GM18873 (cell line): ENCODE data around the gene AOC1.
"Not testable (repeated sequence)": the region's sequence is repeated elsewhere in the genome, so short reads cannot be mapped to it uniquely, and the experiment has no call there.

Experiments used
- ATAC-seq: cut with Tn5 transposase; IDR thresholded peaks from one replicate; pipeline ENCODE4 v1.9.1; 2021; ENCODE audit warnings: mild to moderate bottlenecking, moderate library complexity, moderate number of reproducible peaks; ENCODE audit not compliant: unreplicated experiment, low FRiP score

The AOC1 gene

DNA sequence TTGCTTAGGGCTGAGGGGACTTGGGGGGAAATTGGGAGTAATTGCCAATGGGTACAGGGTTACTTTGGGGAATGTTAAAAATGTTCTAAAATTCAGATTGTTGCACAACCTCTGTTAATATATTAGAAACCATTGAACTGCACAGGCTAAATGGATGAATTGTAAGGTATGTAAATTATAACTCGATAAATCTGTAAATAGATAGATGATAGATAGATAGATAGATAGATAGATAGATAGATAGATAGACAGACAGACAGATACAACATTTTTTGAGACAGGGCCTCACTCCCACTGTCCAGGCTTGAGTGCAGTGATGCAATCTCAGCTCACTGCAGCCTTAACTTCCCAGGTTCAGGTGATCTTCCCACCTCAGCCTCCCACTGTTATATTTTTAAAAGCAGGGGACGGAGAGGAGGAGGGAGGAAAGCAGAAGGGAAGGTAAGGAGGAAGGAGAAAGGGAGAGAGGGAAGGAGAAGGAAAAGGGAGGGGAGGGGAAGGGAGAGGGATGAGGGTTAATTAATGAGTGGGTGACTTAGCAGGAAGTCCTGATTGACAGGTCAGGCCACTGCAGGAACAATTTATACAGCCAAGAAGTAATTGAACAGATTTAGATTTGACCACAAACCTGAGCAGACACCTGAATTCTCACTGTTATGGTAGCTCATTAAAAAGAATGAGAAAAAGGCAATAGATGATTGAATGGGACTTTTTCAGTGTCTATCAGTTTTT, 38.7 kb downstream of the AOC1 start:
- no peak for ATAC-seq

DNA sequence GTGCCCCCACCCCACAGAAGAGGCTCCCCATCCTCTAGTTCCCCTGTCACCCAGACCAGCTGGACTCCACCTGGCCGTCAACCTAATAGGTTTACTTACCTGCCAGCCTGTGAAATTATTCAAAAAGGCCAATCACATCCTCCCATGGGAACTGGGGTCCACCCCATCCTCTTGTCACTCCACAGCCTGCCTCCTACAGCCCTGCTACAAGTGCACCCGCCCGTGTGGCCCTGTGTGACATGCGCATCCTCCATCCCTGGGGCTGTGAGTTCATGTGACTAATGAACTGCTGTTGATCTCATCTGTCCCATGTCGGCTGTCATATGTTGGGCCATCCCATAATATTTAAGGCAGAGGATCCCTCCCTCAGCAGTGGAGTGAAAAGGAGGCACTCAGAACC, 39.4 kb downstream of the AOC1 start:
- ATAC-seq = no peak

DNA sequence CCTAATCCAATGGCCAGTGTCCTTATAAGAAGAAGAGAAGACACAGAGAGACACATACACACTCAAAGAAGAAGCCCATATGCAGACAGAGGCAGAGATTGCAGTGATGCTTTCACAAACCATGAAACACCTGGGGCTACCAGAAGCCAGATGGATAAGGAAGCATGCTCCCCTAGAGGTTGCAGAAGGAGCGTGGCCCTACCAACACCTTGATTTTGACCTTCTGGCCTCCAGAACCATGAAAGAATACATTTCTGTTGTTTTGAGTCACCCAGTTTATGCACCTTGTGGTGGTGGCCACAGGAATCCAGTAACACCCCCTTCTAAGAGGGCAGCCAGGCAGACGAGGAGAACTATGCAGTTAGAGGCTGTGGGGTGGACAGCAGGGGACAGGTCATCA, 43.5 kb downstream of the AOC1 start:
- ATAC-seq = no peak

DNA sequence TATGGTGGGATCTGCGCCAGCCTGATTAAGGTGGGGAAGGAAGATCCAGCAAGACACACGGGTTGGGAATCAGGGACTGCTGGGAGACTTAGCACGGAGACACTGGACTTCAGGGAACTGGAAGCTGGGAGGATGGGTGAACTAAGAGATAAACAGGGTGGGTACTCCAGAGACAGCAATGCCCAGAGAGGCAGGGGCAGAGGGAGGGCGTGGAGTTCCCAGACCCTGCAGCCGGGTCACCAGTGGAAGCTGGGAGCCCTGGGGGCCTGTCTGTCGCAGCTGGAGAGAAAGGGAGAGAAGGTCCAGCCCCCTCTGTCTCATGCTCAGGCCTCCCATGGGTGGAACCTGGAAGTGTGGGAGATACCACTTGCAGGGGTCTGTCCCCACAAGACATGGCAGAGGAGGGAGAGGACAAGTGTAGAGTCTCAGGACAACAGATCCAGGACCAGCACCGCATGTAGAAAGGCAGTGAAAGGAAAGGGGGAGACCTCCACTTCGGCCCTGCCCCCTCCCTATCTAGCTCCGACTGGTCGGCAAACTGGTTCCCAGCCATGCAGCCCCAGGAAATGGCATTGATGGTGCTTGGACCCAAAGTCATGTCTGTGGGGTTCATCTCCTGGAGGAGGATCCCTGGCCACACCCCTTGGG, 44.4 kb downstream of the AOC1 start:
- no peak for ATAC-seq

DNA sequence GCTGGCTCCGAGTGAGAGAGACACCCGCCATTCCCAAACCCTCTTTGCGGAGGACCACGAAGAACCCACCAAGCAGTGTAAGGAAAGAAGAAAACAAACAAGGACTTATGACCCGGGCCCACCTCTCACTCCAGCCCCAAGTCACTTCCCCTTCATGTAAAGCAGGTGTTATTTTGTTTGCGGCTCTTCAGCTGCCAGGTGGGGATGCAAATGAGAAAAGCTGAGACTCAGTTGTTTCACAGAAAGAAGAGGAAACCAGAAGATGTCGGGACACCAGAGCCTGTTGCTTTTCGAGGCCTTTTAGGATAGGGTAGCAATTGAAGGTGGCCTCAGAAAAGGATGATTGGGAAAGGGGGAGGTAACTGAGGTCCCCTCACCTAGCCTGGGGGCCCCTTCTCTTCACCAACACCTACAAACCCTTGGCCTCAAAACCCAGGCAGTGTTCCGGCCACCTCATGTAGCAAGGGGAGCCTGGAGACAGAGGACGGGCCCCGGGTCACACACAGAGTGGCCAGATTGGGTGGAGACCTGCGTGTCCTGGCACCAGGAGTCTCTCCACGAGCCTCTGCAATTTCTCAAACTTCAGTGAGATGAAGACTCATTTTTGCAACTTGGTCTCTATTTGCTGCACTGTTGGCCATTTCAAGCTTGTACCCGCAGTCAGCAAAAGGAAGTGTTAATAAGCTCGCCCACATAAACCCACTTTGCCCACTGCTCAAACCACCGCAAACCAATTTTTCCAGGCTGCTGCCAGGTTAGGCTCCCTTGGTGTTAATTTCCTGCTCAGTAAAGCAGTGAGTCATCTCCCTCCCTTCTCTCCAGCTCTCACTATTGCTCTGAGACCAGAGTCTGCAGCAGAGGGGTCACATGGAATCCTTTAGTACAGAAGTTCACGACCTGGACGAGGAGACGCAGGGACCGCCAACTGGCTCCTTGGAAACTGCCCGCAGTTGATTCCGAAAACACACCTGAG, 45.5 kb downstream of the AOC1 start:
- ATAC-seq = peak; percentile 75

DNA sequence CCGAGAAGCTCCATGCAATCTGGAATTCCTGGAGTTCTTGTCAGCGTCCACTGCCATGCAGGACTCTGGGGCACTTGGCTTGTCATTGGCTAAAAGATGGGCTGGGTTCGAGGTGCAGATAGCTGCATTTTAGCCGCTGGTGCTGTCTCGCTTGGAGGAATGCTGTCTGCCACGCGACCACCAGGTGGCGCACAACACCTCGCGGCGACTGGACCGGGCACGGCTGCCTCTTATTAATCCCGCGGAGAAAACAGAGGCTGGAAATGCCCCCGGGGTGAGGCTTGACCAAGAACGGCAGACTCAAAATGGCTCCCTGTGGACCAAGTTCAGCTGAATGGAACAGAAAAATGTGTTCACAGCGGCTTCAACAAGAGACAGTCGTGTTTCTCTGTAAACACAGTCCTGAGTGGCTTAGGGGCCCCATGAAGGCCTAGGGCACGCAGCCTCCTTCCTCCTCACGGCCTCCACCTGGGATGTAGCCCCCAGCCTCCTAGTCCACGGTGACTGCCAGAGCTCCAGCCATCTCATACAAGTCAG, 46.2 kb downstream of the AOC1 start:
- ATAC-seq = no peak

DNA sequence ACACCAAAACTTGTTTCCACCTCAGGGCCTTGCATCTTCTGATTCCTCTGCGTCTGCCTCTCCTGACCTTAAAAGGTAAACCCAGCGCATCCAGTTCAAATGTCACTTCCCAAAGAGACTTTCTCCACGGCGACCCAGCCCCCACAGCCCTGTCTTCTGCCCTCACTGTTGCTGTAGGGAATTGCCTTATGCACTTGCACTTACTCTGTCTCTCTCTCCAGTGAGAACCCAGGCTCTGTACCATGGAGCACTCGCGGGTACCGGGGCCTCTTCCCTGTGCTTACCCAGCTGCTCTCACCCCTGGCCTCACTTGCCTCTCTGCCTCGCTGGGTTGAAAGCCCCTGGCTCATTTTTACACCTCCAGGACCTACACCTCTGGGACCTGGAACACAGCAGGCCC, 48.4 kb downstream of the AOC1 start:
- ATAC-seq = no peak

DNA sequence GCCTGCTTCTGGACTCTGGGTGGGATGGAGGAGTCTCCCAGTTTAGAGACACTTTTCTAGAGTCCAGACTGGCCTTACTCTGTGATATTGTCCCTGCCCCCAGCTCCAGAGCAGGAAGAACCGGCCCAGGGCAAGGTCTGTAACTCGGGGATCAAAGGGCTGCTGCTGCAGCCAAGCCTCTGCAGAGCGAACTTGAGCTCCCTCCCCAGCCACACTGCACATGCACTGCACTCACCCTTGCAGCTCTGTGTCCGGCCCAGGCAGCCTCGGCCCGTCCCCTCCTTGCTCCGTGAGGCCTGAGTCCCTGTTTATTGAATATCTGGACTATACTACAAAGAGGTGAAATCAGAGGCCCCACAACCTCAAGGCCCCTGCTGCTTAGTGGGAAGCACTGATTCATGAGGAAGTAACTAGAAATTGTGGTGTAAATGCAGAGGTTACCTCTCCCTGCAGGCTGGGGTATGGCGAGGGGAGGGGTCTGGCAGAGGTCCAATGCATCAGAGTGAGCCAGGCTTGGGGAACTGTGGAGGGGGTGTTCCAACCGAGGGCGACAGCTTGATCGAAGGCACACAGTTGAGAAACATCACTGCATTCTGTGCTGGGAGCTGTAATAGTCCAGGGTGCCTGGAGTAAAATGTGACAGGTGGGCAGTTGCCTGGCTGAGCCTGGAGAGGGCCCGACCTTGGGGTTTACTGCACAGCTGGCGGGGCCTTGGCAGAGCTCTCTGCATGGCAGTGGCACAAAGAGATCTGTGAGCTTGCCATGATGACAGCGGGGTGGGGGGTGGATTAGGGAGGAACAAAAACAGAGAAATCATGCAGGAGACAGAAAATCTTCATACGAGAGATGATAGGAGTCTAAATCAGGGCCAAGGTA, 49.1 kb downstream of the AOC1 start:
- no peak for ATAC-seq

DNA sequence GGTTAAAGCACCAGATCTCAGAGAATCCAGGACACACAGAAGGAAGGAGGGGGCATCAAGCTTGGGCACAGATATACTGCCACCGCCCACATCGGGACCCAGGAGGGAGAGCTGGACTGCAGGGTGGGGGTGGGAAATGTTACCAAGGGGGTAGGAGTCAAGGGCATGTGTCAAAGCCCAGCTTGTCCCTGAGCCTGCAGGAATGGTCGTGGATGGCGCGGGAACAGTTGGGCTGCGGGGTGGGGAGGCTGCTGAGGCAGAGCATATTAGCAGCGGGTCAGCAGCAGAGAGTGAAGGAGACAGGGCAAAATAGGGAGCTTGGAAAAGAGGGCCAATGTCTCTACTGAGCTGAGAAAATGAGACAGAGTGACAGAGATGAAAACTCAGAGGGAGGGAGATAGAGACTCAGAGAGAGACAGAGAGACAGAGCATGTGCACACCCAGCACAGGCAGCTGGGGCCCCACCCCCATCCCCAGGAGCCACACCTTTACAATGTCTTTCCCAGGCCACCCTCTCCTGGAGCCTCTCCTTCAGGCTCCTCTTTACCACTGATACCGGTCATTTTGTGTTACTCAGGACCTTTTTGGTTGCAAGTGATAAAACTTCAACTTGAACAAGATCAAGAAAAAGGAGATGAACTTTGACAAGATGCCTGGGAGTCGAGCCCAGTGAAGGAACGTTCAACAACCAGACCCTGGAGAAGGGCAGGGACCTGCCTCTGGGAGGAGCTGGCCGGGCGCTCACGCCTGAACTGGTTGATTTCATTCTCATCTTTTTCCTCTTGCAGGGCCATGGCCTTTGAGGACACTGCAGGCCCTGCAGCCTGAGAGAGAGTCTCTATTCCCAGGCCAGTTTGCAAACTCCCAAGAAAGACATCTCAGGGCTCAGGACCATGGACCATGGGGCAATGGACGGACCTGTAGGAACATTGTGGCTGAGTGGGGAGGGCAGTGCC, 50.0 kb downstream of the AOC1 start:
- no peak for ATAC-seq

DNA sequence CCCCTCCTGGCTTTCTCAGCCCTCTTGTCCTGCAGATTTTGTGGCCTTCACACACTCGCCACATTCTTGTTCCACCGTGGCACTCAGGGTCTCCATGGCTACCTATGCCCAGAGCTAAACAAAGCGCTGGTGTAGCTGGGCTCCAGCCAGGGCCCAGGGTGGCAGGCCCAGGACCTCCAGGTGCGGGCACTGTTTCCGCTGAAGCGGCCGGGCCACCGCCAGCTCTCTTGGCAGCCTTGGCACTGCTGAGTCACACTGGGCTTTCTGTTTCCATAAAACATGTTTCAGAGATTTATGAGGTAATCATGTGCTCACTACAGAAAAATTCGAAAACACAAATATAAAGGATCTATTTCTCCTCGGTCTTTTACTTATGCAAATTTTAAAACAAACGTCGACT, 51.3 kb downstream of the AOC1 start:
- ATAC-seq = no peak

DNA sequence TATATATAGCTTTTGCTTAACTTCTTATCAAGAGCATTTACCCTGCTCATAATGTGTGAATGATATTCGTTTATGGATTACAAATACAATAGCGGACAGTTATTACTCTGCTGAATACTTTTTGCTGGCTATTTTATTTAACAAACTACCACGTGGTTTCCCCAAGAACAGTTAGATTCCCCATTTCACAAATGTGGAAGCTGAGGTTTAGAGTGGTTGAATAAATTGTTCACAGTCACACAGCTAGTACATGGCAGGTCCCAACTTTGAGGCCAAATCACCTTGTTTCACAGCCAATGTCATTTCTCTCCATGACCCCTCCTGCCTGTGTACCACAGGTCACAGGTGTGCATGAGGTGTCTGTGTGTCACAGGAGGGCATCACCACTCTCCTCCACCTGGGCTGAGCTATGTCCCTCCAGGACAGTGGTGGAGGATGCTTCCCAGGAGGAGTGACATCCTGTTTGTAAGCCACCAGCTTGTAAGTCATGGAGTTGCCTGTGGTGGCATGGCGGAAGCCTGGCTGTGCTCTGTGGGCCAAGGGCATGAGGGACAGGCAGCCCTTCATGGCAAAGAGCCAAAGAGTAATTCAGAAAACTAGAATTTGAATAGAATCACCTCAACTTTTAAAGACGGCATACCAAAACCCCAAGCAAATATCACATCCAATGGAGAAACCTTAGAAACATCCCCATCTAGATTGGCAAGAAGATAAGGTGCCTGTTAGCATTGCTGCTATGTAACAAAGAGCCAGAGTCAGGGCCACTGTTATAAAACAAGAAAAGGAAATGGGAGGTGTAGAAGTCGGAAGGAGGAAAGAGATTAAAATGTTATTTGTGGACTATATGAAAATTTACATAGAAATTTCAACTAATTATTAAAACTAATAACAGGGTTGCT, 51.9 kb downstream of the AOC1 start:
- ATAC-seq = no peak

DNA sequence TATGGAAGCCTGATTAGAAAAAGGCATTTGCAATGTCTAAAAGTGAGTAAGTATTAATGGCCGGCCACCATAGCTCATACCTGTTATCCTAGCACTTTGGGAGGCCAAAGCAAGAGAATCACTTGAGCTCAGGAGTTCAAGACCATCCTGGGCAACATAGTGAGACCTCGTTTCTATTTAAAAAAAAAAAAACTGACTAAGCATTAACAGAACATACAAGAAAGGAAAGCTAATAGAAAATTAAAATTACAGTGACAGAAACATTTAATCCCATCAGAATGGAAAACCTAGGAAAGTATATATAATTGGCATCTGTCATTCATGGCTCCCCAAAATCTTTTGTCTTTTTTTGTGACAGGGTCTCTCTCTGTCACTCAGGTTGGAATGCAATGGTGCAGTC, 55.9 kb downstream of the AOC1 start:
- ATAC-seq = no peak

DNA sequence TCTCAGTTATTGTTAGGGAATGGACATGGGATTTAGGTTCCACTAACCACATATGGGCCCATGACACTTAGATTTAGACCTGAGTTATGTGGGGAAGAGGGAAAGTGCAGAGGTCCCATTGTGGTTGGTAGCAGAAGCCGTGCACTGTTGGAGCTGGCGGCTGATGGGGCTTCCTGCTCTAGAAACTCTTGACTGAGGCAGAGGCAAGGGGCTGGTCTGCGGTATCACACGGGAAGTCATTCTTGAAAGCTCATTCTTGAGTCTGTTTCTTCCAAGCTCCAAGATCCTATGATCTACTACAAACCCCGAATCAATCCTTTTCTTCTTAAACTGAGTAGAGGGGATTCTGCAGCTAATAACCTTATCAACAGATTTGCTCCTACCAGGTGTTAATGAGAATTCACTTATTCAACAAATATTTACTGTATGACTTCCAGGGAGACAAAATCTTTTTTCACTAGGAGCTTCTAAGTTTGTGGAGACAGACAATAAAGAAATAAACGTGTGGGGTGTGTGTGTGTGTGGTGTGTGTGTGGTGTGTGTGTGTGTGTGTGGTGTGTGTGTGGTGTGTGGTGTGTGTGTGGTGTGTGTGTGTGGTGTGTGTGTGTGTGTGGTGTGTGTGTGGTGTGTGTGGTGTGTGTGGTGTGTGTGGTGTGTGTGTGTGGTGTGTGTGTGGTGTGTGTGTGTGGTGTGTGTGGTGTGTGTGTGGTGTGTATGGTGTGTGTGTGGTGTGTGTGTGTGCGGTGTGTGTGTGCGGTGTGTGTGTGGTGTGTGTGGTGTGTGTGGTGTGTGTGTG, 57.1 kb downstream of the AOC1 start:
- ATAC-seq = no peak

DNA sequence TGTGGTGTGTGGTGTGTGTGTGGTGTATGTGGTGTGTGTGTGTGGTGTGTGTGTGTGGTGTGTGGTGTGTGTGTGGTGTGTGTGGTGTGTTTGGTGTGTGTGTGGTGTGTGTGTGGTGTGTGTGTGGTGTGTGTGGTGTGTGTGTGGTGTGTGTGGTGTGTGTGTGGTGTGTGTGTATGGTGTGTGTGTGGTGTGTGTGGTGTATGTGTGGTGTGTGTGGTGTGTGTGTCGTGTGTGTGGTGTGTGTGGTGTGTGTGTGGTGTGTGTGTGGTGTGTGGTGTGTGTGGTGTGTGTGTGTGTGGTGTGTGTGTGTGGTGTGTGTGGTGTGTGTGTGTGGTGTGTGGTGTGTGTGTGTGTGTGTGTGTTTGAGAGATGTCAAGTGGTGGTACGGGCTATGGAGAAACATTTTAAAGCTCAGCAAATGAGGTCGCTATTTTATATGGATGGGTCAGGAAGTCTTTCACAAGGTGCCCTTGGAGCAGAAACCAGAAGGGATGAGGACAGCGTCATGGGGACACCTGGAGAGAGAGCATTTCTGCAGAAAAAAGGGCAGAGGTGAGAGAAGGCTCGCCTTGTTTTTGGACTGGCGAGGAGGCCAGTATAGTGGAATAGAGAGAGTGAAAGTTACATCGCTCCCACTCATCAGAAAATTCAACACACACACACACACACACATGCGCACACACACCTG, 58.1 kb downstream of the AOC1 start:
- not testable (repeated sequence) for ATAC-seq

DNA sequence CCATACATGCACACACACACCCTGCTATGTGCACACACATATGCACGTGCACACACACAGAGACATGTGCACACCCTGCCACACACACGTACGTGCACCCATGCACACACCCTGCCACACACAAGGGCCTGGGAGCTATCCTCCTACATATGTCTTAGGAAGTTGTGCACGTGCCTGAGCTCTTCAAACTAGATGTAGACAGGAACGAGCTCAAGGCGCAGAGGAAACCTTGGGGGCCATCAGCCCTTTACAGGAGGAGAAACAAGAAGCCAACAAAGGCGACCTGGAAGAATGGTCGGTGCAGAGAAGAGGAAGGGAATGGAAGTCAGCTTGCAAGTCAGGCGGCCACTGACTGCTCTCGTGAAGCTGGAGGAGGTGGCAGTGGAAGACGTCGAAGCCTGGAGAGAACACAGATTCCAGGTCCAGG, 58.7 kb downstream of the AOC1 start:
- ATAC-seq = no peak
